Breast epithelium (tissue), 4 donors: ENCODE data around the gene C20orf144. TPM values are rescaled to one million over a fixed set of nuclear protein-coding genes. Genes with fewer than 3 reads are reported as not detected.

Source experiments
- DNase-seq, 2 donors: peaks; one replicate each; pipeline ENCODE4 v3.0.0-alpha.2; 2019; ENCODE audit warnings: low spot score in 2 of 2
- H3K27ac ChIP-seq, 2 donors: fragments of 200-600 bp; sonication (generic) in 1 of 2; one replicate each; pipeline ENCODE4 v1.5.1; 2016 to 2019; ENCODE audit warnings: mild to moderate bottlenecking in 1 of 2
- H3K27me3 ChIP-seq, 2 donors: fragments of 200-600 bp; sonication (generic) in 1 of 2; one replicate each; pipeline versions ENCODE4 v1.5.1 to v1.6.0; 2017 to 2019; ENCODE audit warnings: control low read depth in 1 of 2, mild to moderate bottlenecking in 1 of 2
- H3K36me3 ChIP-seq: fragments of 200-600 bp; one replicate; pipeline ENCODE4 v1.5.1; 2019
- H3K4me1 ChIP-seq, 2 donors: fragments of 200-600 bp; sonication (generic); one replicate each; pipeline ENCODE4 v1.5.1; 2016 to 2019; ENCODE audit warnings: control low read depth in 1 of 2
- H3K4me3 ChIP-seq, 3 donors: fragments of 200-600 bp; sonication (generic); 1 replicate in 2 of 3; 2 replicates in 1 of 3; pipeline ENCODE4 v1.5.1; 2016 to 2019; ENCODE audit warnings: mild to moderate bottlenecking in 3 of 3, moderate library complexity in 2 of 3
- H3K9me3 ChIP-seq, 2 donors: fragments of 200-600 bp; sonication (generic) in 1 of 2; one replicate each; pipeline ENCODE4 v1.5.1; 2016 to 2019; ENCODE audit warnings: control low read depth in 1 of 2
- POLR2A ChIP-seq: fragments of 450-650 bp; IDR thresholded peaks from one replicate; pipeline ENCODE4 v1.6.1; 2016; ENCODE audit warnings: antibody characterized with exemption, mild to moderate bottlenecking, moderate library complexity
- POLR2AphosphoS5 ChIP-seq, 3 donors: sonication (generic); formaldehyde crosslinking; IDR thresholded peaks; one replicate each; pipeline ENCODE4 v1.6.1; 2017; ENCODE audit warnings: antibody characterized with exemption in 3 of 3
- intact Hi-C: fragments of 100-400 bp; cut with DNase I; formaldehyde crosslinking; loops from one replicate; pipeline ENCODE4 v1.15.1; 2023; ENCODE audit warnings: low total_unique reads
- total RNA-seq, 3 donors: library from RNA; depleted of rRNA; stranded (reverse); fragments of >200 nt; gene quantifications; one replicate each; pipeline ENCODE4 v1.1.0, GENCODE V29; 2016
- TF ChIP-seq, protein P1 (sequence below), 3 donors: fragments of 450-650 bp; IDR thresholded peaks; one replicate each; pipeline ENCODE4 v1.5.1; 2016 to 2017; ENCODE audit warnings: antibody characterized with exemption in 3 of 3, mild to moderate bottlenecking in 3 of 3, moderate library complexity in 3 of 3

The C20orf144 gene
- total RNA-seq, 3 donors from 2014 or later: 0.16 to 0.33 (median 0.29) TPM

DNA sequence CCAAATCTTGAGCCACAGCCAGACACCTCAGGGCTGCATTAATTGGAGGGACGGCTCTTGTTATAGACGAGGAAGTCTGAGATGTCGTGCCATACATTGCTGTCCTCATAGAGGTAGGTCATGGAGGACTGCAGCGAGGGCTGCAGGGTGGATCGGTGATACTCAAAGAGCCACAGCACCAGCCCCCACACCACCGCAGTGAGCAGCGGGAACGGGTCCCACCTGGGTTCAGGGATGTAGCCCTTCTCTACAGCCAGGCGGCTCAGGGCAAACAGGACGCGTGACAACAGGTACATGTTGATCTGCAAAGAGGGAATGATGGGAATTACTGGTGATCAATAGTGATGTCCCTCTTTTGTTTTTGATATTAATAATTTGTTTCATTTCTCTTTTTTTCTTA, 45.5 kb downstream of the C20orf144 start:
- intact Hi-C loops: no loop called here
- Histone ChIP-seq H3K27ac (no peak overlapping the region), H3K36me3 (no peaks in the 10 kb centered on the region), H3K4me3 (no peak overlapping the region), H3K27me3 (no peaks in the 10 kb centered on the region), H3K4me1 (no peaks in the 10 kb centered on the region), H3K9me3 (no peaks in the 10 kb centered on the region)
- TF ChIP-seq POLR2AphosphoS5 (IDR thresholded peaks at IDR 0.05): no peak
- DNase-seq: no peak

DNA sequence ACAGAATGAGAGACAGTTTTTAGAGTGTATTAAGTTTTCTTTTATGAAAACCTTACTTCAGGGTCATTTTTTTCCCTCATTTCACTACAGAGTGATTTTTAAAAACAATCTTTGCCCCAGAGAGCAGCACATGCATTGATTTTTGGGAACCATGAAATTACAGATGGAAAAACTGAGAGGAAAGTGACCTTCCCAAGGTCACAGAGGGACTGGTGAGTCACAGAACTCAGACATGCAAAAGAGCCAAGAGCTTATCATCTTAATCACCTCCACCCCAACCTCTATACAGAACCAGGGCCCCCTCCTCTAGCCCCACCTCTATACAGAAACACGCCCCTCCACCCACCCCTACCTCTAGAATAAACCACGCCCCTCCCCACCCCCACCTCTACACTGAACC, 47.3 kb downstream of the C20orf144 start:
- TF ChIP-seq, protein P1, sequence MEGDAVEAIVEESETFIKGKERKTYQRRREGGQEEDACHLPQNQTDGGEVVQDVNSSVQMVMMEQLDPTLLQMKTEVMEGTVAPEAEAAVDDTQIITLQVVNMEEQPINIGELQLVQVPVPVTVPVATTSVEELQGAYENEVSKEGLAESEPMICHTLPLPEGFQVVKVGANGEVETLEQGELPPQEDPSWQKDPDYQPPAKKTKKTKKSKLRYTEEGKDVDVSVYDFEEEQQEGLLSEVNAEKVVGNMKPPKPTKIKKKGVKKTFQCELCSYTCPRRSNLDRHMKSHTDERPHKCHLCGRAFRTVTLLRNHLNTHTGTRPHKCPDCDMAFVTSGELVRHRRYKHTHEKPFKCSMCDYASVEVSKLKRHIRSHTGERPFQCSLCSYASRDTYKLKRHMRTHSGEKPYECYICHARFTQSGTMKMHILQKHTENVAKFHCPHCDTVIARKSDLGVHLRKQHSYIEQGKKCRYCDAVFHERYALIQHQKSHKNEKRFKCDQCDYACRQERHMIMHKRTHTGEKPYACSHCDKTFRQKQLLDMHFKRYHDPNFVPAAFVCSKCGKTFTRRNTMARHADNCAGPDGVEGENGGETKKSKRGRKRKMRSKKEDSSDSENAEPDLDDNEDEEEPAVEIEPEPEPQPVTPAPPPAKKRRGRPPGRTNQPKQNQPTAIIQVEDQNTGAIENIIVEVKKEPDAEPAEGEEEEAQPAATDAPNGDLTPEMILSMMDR (IDR thresholded peaks at IDR 0.05): no peak
- no peak for TF ChIP-seq POLR2A
- no peak for TF ChIP-seq POLR2AphosphoS5 (IDR thresholded peaks at IDR 0.05)
- H3K4me3 ChIP-seq: no peak overlapping the region
- H3K4me1 ChIP-seq: no peaks in the 10 kb centered on the region
- no peak overlapping the region for H3K27ac ChIP-seq
- no peaks in the 10 kb centered on the region for H3K36me3 ChIP-seq
- intact Hi-C loops: no loop called here
- DNase-seq: no peak
- no peaks in the 10 kb centered on the region for H3K9me3 ChIP-seq
- H3K27me3 ChIP-seq: no peaks in the 10 kb centered on the region

DNA sequence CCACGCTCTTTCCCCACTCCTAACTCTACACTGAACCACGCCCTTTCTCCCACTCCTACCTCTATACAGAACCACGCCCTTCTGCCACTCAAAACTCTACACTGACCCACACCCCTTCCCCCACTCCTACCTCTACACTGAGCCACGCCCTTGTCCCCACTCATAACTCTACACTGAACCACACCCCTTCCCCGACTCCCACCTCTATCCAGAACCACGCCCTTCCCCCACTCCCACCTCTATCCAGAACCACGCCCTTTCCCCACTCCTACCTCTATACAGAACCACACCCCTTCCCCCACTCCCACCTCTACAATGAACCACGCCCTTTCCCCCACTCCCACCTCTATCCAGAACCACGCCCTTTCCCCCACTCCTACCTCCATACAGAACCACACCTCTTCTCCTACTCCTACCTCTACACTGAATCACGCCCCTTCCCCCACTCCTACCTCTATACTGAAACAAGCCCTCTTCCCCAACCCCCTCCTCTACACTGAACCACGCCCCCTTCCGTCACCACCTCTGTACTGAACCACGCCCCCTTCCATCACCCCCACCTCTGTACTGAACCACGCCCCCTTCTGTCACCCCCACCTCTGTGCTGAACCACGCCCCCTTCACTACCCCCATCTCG, 47.9 kb downstream of the C20orf144 start:
- H3K4me1 ChIP-seq: no peaks in the 10 kb centered on the region
- H3K9me3 ChIP-seq: no peaks in the 10 kb centered on the region
- intact Hi-C loops: no loop called here
- H3K27me3 ChIP-seq: no peaks in the 10 kb centered on the region
- no peak overlapping the region for H3K27ac ChIP-seq
- TF ChIP-seq, protein P1 (IDR thresholded peaks at IDR 0.05): no peak
- TF ChIP-seq POLR2AphosphoS5 (IDR thresholded peaks at IDR 0.05) (no peak), POLR2A (no peak)
- H3K36me3 ChIP-seq: no peaks in the 10 kb centered on the region
- no peak for DNase-seq
- no peak overlapping the region for H3K4me3 ChIP-seq

DNA sequence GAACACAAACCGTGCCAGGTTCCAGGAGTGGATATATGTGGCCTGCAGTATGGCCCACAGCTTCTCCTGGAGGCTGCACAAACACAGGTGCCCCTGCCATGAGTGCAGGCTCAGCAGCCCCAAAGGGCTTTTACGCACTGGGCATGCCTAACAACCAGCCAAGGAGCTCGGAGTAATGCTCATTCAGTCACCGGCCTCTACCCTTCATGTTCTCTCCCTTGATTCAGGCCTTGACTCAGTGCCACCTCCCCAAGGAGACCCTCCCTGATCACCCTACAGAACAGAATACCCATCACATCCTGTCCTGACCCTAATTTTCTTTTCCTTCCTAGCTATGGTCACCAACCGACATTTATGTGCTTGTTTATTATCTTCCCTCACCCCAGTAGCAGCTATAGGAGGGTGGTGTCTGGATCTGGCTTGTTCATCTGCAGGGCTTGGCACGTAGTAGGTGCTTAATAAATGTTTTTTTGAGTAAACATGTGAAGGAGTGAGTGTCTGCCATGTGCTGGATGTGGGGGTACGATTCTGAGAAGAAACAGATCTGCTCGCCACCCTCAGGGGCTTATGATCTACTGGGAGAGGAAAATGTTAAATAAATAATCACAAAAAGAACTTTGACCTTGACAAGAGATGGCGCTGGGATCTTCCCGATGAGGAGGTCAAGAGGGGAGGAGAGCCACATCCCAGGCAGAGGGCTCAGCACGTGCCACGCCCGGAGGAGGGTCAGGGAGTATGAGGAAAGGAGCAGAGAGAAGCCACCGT, 48.7 kb downstream of the C20orf144 start:
- H3K9me3 ChIP-seq: no peaks in the 10 kb centered on the region

DNA sequence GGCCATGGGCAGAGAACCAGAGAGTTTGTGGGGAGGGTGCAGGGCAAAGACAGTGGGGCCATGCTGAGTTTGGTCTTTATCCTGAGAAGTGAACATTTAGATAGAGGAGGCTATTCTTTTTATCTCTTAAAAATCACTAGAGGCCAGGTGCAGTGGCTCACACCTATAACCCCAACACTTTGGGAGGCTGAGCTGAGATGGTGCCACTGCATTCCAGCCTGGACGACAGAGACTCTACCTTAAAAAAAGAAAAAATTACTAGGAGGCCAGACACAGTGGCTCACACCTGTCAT, 49.3 kb downstream of the C20orf144 start:
- H3K27me3 ChIP-seq: no peaks in the 10 kb centered on the region
- no peaks in the 10 kb centered on the region for H3K9me3 ChIP-seq
- no peaks in the 10 kb centered on the region for H3K4me1 ChIP-seq
- no peak overlapping the region for H3K27ac ChIP-seq
- TF ChIP-seq POLR2AphosphoS5 (IDR thresholded peaks at IDR 0.05): no peak
- TF ChIP-seq, protein P1 (IDR thresholded peaks at IDR 0.05): no peak
- no peak for TF ChIP-seq POLR2A
- H3K36me3 ChIP-seq: no peaks in the 10 kb centered on the region
- no peak for DNase-seq
- intact Hi-C loops: no loop called here
- H3K4me3 ChIP-seq: no peak overlapping the region

More for the DNA sequence above, 48.7 kb downstream of the C20orf144 start:
- H3K27ac ChIP-seq: no peak overlapping the region
- TF ChIP-seq POLR2AphosphoS5 (IDR thresholded peaks at IDR 0.05) (no peak), POLR2A (no peak)
- TF ChIP-seq, protein P1 (IDR thresholded peaks at IDR 0.05): no peak
- H3K4me3 ChIP-seq: no peak overlapping the region
- no peak for DNase-seq
- H3K27me3 ChIP-seq: no peaks in the 10 kb centered on the region
- H3K4me1 ChIP-seq: no peaks in the 10 kb centered on the region
- H3K36me3 ChIP-seq: no peaks in the 10 kb centered on the region
- intact Hi-C loops: no loop called here

Other genes starting within 250 kb of the C20orf144 start
- 100 to 1,000 TPM in 1 of 3 donors, 10 to 100 TPM in 2; 19.3 to 121 (median 21.1) TPM for gene SNTA1, start 218.6 kb upstream of the C20orf144 start, total RNA-seq
- 10 to 100 TPM; 10.9 to 20.9 (median 17.0) TPM for gene CBFA2T2, start 172.2 kb upstream of the C20orf144 start, total RNA-seq
- gene ACTL10, start 4.6 kb downstream of the C20orf144 start, total RNA-seq: 1 to 10 TPM; 1.4 to 3.4 (median 2.6) TPM
- 10 to 100 TPM; 23.4 to 37.3 (median 28.5) TPM for gene NECAB3, start 12.1 kb downstream of the C20orf144 start, total RNA-seq
- gene E2F1, start 24.1 kb downstream of the C20orf144 start, total RNA-seq: 1 to 10 TPM in 1 of 3 donors, under 1 TPM in 2; 0.33 to 2.2 (median 0.88) TPM
- 10 to 100 TPM in 1 of 3 donors, 1 to 10 TPM in 2; 7.9 to 14.3 (median 9.1) TPM for gene PXMP4, start 58.0 kb downstream of the C20orf144 start, total RNA-seq
- gene ZNF341, start 69.7 kb downstream of the C20orf144 start, total RNA-seq: 1 to 10 TPM; 1.8 to 3.3 (median 2.5) TPM
- gene CHMP4B, start 149.0 kb downstream of the C20orf144 start, total RNA-seq: 100 to 1,000 TPM in 1 of 3 donors, 10 to 100 TPM in 2; 76.4 to 106 (median 95.4) TPM